Stimulated activated CD4-positive, alpha-beta T cell treated with anti-CD3 and anti-CD28 coated beads, TNF-alpha, amount 100 ng/mL, for 4 hours (primary cell): Measurements from ENCODE around the gene PIK3AP1.

Experiments
- DNase-seq, 3 experiments: peaks; one replicate each; pipeline ENCODE4 v3.0.0-alpha.2; 2020; ENCODE audit warnings: low read depth in 3 of 3

The PIK3AP1 gene

DNA sequence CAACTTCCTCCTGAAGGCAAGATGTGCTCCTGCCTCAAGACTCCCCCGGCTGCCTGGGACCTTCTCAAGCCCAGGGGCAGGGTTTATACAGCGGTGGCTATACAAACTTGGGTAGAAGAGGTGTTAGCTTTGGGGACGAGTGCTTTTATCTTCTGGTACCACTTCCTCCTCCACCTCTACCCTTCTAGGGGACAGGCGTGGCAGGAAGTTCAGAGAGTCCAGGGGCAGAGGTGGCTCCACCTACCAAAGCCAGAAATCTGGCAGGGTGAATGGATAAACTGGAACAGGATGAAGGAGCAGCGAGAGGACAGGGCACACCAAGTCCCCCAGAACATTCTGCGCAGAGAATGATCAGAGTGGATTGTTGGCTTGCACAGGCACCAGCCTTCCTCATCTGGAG is 109.5 kb downstream of the PIK3AP1 start:
- no peak for DNase-seq

DNA sequence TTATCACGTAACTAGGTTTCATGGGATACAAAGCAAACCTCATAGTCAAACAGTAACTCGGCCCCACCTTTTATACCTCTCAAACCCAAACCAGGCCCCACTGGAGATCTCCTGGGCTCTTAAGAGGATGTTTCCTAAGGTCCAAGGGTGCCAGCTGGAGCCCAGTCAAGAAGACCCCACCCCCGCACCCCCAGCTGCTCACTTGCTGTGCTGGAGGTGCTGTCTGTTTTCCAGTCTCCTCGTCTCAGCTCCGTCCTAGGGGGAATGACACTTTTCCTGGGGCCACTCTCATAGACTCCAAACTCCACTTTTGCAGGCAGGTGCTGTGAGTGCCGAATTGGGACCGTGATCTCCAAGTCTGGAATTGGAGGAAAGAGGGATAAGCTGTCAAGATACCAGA is 110.8 kb downstream of the PIK3AP1 start:
- no peak for DNase-seq

DNA sequence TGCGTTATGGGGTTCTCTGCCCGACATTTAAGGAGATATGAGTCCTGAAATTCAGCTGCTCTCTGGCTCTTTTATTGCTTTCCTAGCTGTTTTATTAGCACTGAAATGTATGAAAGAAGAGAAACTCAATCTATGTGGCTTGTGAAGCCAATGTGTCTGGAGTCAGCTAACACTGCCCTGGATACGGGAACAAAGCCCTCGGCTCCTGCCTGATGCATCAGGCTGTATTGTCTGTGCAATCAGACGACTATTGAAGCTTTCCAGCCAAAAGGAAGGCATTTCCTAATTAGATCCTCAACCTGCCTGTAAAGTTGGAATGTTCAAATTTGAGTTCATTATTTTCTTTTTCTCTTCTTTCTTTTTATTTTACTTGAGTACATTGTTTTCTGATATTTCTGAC is 111.5 kb downstream of the PIK3AP1 start:
- DNase-seq: no peak

DNA sequence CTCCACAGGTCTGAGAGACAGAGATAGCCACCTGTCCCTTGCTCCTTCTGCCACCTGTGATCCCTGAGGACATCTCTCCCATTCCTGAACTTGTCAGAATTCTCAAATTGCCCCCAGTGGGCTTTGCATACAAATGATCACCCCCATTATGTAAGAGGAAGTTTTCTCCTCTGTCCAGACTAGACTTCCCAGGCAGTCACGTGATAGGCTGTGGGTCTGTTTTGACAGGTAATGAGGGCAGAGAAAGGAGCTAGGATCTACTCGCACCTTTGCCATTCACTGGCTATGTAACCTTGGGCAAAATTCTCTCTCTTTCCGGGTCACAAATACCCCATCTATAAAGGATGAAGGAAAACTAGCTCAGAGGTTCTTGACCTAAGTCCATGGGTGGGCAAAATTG is 112.1 kb downstream of the PIK3AP1 start:
- no peak for DNase-seq

DNA sequence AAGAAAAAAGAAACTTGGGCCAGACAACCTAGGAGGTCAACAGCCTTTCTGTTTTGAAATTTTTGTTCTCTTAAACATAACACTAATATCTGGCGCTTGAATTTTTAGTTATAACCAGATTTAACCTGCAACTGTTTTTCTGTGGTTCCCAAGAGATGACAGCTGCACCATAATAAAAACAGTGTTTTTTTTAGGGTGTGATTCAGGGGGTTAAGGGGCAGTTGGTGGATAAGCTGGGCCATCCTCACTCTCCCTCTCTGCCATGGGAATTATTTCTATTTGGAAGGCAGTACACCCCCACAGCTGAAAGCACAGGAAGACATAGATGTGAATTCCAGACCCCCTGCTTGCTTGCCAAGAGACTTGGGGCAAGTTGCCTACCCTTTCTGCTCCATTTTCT is 113.4 kb downstream of the PIK3AP1 start:
- DNase-seq: no peak

DNA sequence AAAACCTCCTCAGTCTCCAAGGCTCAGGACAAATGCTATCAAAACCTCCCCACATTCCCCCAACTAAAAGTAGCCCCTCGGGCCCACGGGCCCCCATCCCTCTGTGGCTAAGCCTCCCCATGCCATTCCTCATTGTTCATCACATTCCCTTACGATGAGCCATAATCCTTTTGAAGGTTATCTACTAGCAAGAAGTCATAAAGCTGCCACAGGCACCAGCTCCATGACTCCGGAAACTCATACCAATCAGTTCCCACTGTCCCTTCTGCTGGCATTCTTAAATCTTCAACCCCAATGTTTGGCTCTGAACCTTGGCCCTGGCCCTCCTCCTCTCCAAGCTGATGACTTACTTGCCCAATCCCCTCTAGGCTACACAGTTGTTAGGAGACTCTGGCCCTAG is 114.1 kb downstream of the PIK3AP1 start:
- no peak for DNase-seq

DNA sequence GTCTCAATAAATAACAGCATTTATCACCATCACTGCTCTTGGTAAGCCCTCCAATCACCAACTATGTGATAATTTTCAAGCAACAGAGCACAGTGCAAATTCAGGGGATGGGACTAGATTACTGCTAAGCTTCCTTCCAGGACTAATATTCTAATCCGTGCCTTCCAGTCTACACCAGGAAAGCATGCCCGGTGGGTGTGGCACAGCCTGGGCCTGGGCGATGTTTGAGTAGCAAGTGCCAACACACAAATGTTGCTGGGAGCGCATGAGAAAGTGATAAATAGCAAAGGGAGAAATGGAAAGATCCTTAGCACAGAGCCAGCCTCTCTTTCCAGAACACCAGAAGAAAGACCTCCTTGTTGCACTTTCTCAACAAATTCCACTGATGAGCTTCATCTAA is 120.0 kb downstream of the PIK3AP1 start:
- DNase-seq: no peak

DNA sequence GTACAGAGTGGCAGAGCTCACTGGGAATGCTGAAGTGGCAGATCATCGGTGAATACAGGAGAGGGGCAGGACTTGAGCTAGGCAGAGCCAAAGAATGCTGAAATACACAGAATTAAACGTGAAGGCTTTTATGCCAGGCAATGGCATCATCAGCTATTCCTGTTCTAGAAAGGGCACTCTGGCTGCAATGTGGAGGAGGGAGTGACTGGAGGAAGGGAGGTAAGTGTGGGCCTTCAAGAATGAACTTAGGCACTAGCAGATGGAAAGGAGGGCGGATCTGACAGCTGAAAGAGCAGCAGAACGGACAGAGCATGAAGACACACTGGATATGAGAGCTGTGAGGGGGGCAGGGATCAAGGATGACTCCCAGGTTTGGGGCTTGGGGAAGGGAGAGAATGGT is 121.5 kb downstream of the PIK3AP1 start:
- DNase-seq: no peak

DNA sequence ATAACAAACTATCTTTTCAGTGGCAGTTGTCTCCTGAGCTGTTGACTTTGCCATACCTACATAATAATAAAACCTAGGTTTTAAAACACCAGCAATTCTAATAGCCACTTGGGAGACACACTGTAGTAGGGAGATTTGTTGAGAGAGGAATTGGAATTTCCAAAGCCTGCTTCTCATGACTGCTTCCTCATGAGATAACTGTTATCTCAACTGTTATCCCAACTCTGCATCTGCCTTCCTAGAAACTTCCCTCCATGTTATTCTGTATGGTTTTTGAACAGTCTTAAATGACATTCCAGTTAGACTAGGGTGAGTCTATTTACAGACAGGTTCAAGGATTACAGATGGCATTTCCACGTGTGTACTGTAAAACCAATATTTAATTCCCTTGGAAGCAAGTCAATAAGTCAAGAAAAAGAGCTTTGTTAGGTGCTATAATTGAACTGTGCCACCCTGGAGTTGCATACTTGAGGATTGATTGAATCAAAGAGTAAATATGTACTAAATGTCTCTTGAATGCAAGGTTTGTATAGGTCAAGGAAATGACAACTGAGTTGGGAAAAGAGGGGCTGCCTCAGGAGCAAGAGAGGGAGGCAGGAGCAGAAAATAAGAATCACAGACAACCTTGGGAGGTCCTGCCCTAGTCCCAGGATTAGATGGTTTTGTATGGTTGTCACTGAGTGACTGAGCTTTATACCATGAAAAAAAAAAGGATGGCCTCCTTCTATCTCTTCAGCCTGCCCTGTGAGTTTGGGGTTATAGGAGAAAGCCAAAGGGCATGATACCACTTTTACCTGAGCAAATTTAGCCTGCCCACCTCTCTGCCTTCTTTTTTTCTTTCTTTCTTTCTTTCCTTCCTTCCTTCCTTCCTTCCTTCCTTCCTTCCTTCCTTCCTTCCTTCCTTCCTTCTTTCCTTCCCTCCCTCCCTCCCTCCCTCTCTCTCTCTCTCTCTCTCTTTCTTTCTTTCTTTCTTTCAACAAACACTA is 123.6 kb downstream of the PIK3AP1 start:
- DNase-seq: no peak

DNA sequence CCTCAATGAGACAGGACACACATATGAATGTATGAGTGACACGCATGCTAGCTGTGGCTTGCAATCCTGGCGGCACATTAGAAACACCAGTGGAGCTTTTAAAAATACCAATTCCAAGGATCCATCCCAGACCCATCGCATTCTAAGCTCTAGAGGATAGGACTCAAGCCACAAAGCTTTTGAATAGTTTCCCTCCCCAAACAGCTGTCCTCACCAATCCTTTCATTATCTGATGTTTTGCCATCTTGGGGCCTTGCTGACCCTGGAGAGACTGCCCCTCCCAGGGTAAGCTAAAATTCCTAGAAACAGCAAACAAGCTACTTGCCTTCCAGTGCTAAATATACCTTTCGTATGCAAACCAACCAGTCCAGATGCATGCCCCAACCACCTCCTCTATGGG is 124.6 kb downstream of the PIK3AP1 start:
- no peak for DNase-seq

DNA sequence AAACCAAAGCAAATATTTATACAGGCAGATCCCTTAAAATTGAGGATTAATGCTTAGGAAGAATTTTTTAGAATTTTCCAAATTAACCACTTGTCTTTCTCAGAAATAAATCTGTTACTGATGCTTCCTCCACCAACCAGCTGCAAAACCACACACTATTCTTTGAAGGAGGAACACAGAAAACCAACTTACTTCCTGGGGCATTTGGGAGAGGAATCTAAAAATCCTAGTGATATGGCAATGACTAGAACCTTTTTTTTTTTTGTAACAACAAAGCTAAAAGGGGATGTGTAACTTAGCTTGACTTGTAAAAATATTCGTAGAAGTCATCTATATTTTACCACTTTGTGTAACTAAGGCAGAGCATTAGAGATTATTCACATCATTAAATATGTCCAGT is 128.4 kb downstream of the PIK3AP1 start:
- no peak for DNase-seq

DNA sequence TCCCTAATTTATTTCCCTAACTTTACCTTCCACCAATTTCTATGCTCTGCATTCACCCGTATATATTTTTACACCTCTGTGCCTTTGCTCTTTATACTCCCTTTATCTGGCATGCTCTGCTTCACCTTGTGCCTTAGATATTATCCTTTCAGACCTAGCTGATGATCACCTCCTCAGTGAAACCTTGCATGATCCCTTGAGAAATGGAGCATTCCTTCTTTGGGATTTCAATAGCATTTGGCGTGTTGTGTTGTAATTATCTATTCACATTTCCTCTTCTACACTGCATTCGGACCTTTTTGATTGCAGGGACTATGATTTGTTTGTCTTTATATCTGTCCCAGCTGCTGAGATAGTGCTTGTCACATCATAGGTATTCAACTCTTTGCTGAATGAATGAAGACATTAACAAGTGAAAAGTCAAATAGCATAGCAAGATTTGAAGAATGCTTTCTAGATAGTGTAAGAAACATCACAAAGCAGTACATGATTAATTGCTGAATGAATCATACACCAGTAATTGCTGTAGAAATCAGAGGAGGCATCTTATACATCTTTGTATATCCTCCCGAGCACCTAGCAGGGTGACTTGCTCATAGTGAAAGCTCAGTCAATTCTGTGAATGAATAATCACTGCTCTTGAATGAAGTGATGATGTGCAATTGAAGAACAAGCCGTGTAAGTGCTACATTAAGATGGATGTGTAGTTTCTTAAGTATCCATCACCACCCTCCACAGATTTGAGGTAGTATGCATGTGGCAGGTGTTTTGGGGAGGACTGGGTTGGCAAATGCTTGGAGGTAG is 131.5 kb downstream of the PIK3AP1 start:
- DNase-seq: no peak

DNA sequence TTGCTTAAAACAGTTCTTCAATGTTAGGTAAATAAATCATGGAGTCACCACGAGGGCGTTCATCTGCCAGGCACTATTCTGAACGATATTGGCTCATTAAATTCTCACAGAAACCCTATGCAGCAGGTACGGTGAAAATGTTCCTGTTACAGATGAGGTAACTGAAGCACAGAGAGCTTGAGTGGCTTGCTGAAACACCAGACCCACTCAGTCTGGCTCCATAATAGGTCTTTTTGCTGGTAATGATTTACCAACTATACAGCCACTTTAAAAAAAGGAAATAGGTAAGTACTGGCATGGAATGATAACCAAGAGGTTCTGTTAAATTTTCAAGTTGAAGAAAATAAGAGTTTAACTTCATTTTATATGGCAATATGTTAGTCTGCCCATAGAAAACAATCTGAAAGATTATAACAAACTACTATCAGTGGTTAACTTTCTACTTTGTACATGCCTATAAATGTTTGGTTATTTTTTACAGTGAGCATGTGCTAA is 132.2 kb downstream of the PIK3AP1 start:
- DNase-seq: no peak

DNA sequence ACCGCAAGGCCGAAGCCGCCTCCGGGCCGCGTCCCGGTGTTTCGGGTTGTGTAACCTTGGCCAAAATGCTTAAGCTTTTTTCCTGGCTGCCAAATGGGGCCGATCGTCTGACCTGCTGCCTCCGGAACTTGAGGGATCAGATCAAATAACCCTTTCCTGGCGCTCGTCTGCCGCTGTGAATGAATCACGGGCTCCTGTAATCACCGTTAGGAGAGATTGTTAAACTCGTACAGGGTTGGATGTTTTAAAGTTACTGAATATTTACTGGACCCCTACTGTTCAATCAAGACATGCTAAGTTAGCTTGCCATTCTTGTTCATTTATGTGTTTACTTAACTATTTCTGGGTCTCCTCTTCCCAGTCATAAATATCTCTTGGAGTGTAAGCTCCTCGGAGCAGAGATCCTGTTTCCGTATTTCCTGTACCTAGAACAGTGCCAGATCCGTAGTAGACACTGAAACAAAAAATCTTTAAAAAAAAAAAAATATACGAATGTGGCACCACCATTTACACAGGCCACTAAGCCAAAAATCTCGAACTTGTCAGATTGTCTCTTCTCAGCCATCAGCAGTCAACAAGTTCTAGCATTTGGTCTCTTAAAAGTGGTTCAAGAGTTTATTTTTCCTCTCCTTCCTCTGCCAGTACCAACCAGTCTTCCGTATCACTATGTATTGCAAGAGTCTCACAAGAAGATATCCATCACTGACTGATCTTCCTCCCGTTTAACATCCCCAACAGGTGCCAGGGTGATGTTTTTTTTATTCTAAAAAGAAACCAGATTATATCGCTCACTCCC is 132.9 kb downstream of the PIK3AP1 start:
- peak in 1 of 3 experiments; percentile 23 for DNase-seq

DNA sequence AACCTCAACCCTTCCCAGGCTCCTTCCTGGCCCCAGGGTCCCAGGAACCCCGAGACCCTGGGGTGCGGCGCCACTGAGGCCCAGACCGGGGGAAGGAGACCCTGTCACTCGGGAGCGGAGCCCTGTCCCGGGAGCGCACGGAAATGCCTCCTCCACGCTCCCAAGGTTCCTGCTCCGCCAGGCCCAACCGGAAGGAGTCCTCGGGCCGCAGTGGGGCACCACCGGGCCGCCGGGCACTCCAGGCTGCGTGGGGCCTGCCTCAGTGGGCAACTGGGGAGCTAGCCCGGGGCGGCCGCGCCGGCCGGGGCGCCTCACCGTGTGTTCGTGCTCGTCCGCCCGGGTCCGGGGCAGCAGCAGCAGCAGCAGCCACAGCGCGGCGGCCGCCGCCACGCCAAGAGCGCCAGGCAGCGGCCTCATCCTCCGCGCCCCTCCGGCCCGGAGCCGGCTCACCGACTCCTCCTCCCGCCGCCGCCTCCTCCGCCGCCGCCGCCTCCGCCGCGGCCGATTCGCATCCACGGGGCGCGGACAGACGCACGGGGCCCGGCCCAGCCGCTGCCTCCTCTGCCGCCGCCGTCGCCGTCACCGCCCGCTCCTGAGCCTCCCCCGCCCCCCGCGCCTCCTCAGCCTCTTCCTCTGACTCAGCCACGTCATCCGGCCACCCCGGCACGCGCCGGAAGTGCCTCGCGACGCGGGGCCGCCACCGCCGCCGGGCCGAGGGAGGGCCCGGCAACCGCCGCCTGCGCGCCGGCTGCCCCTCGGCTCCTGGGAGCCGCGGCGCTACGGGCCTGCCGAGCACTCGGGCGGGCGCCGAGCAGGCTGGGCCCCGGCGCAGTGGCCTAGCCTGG is 133.7 kb downstream of the PIK3AP1 start, which contains the start of gene TM9SF3:
Gene TM9SF3, minus strand, starts transcription at position 594 of the 845 bp plus-strand sequence. Its CDS starts 177 bp downstream, at position 417.
- peak; percentile 88 to 89 (median 88) for DNase-seq

DNA sequence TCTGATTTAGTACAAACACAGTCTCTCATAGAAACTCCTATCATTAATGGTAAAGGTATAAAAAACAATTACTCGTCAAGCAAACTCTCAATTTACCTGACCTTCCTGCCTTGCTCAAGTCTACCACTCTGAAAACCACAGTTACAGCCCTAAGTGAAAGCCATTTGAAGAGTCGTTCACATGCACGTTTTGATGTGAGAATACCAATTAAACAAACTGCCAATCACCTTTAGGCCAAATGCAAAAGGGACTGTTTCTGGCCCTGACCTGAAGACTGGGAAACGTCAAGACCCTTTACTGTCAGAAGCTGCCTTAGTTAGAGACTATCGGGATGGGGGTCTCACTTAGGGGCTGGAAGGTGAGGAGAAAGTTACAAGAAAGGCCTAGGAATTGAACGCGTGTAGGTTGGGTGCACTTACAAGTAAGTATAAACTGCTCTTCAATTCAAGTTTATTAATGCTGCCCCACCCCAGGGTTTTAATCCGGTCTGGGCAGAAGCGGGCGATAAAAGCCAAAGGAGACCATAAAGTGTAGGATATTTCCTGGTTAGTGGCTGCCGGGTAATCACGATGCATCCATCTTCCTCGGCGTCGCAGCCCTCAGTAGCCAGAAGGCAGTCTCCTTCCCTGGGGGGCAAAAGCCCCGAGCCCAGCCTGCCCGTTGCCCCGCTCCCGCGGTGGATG is 134.4 kb downstream of the PIK3AP1 start:
- no peak for DNase-seq

DNA sequence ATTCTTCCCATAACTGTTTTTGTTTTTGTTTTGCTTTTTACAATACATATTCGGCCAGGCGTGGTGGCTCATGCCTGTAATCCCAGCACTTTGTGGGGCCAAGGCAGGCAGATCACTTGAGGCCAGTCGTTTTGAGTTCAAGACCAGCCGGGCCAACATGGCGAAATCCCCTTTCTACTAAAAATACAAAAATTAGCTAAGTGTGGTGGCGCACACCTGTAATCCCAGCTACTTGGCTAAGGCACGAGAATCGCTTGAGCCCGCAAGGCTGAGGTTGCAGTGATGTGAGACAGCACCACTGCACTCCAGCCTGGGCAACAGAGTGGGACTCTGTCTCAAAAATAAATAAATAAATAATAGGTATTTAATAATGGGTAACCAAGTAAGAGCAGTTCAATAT is 135.8 kb downstream of the PIK3AP1 start:
- no peak for DNase-seq

DNA sequence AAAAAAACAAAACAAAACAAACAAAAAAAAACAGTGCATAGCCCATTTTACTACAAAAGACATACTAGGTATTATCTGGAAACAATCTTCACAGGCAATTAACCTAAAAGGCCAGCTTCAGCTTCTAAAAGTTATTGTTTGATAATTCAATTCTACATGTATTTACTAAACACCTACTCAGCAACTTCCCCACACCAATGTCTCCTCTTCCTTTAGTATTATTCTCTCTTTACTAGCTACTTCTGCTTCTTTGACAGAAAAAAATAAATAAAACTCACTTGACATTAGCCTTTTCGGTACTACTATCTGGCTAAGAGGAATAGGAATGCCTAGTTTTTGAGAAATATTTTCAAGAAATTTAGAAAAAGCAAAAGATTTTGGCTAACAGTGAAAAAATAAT is 136.3 kb downstream of the PIK3AP1 start:
- DNase-seq: no peak

DNA sequence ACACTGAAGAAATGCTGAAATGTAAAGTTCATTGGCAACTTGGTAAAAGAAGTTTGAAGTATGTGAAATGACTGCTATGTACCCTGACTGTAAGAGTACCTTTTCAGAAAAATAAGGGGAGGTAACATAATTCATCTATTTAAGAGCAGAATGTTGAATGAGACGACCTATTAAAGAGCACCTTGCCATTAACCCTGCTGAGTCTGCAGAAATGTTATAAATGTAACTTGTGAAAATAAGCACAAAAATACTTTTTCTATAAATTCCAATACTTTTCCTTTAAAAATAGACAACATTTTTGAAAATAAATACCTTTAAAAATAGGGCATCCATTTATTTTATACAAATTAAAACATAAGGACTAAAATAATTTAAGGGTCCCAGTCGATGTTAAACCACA is 141.2 kb downstream of the PIK3AP1 start:
- DNase-seq: no peak

DNA sequence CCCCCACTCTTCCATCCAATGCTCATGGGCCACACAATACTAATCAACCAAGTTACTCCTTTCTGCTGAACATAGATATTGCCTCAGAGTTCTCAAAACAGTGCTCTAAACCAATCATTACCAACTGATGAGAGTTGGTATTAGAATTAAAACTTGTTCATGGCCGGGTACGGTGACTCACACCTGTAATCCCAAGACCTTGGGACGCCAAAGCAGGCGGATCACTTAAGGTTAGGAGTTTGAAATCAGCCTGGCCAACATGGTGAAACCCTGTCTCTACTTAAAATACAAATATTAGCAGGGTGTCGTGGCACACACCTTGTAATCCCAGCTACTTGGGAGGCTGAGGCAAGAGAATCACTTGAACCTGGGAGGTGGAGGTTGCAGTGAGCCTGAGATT is 141.7 kb downstream of the PIK3AP1 start:
- DNase-seq: no peak
